GM18868 (cell line): ENCODE measurements around the gene ANG.
"Not testable (repeated sequence)": the region's sequence is repeated elsewhere in the genome, so short reads cannot be mapped to it uniquely, and the experiment has no call there.

ENCODE experiments used
- ATAC-seq: cut with Tn5 transposase; IDR thresholded peaks from one replicate; pipeline ENCODE4 v1.9.1; 2021; ENCODE audit warnings: mild to moderate bottlenecking, moderate library complexity; ENCODE audit not compliant: unreplicated experiment

The ANG gene

GRCh38 chr14:20734430-20734806 is 45.9 kb downstream of the ANG start:
- no peak for ATAC-seq

- ATAC-seq: not testable (repeated sequence)
Observed at GRCh38 chr14:20738292-20738691, 49.7 kb downstream of the ANG start.

- no peak for ATAC-seq
Observed at GRCh38 chr14:20742132-20742531, 53.6 kb downstream of the ANG start.

- no peak for ATAC-seq
Observed at GRCh38 chr14:20743556-20743955, 55.0 kb downstream of the ANG start.
